Upper lobe of left lung (tissue), 6 donors: Measurements from ENCODE around the gene CLMN. TPM values are rescaled to one million over a fixed set of nuclear protein-coding genes. Genes with fewer than 3 reads are reported as not detected.

Experiments used
- ATAC-seq, 2 donors: fragments of 200-7000 bp; cut with Tn5 transposase; one replicate each; pipeline ENCODE4 v1.9.1; 2022; ENCODE audit warnings: mild to moderate bottlenecking in 2 of 2, moderate library complexity in 2 of 2; ENCODE audit not compliant: low FRiP score in 2 of 2
- DNase-seq, 2 donors: peaks; one replicate each; pipeline ENCODE4 v3.0.0-alpha.2; 2019 to 2020
- H3K27ac ChIP-seq, 4 donors: fragments of 200-600 bp; sonication (generic); one replicate each; pipeline ENCODE4 v1.5.1; 2016 to 2019
- H3K27me3 ChIP-seq, 4 donors: fragments of 200-600 bp; sonication (generic); one replicate each; pipeline ENCODE4 v1.5.1; 2017 to 2019
- H3K36me3 ChIP-seq, 4 donors: fragments of 200-600 bp; sonication (generic); one replicate each; pipeline ENCODE4 v1.5.1; 2016 to 2019
- H3K4me1 ChIP-seq, 4 donors: fragments of 200-600 bp; sonication (generic); one replicate each; pipeline ENCODE4 v1.5.1; 2018 to 2019
- H3K4me3 ChIP-seq, 4 donors: fragments of 200-600 bp; sonication (generic); one replicate each; pipeline ENCODE4 v1.5.1; 2017 to 2019; ENCODE audit warnings: mild to moderate bottlenecking in 2 of 4, moderate library complexity in 1 of 4
- H3K9me3 ChIP-seq, 4 donors: fragments of 200-600 bp; sonication (generic); one replicate each; pipeline ENCODE4 v1.5.1; 2018 to 2019
- EP300 ChIP-seq, 4 donors: sonication (generic); formaldehyde crosslinking; IDR thresholded peaks; one replicate each; pipeline ENCODE4 v1.5.1; 2017; ENCODE audit warnings: antibody characterized with exemption in 4 of 4, control low read depth in 2 of 4
- POLR2A ChIP-seq, 4 donors: fragments of 450-650 bp; IDR thresholded peaks; one replicate each; pipeline ENCODE4 v1.5.1; 2016 to 2017; ENCODE audit warnings: antibody characterized with exemption in 4 of 4, mild to moderate bottlenecking in 2 of 4
- POLR2AphosphoS5 ChIP-seq, 2 donors: sonication (generic); formaldehyde crosslinking; IDR thresholded peaks; one replicate each; pipeline ENCODE4 v1.5.1; 2017; ENCODE audit warnings: antibody characterized with exemption in 2 of 2
- WGBS, 2 donors: methylation state at CpG; one replicate each; pipeline ENCODE4 v1.1.5; 2017 to 2018; 5-methylcytosine and 5-hydroxymethylcytosine counted together
- total RNA-seq, 6 donors: library from RNA; depleted of rRNA in 4 of 6; stranded (reverse); fragments of >200 nt in 4 of 6; gene quantifications; one replicate each; pipeline versions ENCODE4 v1.1.0 to v1.2.1, GENCODE V29; 2016 to 2021
- TF ChIP-seq, protein P1 (sequence below), 6 experiments: fragments of 450-650 bp in 4 of 6; fragments of 200-600 bp in 2 of 6; sonication (generic) in 2 of 6; IDR thresholded peaks; one replicate each; pipeline ENCODE4 v1.5.1; 2016 to 2019; ENCODE audit warnings: antibody characterized with exemption in 6 of 6
- donor health status: DM: no; HTN: no; CAD: no; lungs with moderate emphysema.
- donor health status: DM: no; HTN: yes; CAD: no; lungs with severe emphysema.

CLMN gene
- total RNA-seq, 6 donors from 2014 or later, result 9.7 to 35.5 (median 18.8) TPM

DNA sequence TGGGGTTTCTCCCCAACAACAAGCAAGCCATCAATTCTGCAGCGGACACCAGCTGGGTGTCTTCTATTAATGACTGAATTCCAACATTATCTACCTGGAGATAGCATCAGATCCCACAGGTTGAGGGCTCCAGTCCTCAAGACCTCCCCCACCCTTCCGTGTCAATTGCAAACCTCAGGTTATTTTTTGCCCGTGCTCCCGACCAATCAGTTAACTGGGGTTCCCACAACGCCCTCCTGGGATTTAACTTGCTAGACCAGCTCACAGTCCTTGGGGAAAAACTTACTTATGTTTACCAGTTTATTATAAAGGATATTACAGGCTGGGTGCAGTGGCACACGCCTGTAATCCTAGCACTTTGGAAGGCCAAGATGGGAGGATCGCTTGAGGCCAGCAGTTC is 172.1 kb downstream of the CLMN start:
- WGBS, 2 donors, result 96 to 97% methylated on average over 7 of the region's 7 CpGs
- Histone ChIP-seq H3K9me3 (peaks cover 0 to 12% (median 2%) of the 10 kb centered on the region in 4 donors), H3K27me3 (no peaks in the 10 kb centered on the region), H3K4me1 (peaks cover 26 to 60% (median 47%) of the 10 kb centered on the region in 4 donors), H3K36me3 (no peaks in the 10 kb centered on the region), H3K4me3 (no peak overlapping the region), H3K27ac (peak overlapping the region in 1 of 4 donors; percentile 14)
- no peak for ATAC-seq
- TF ChIP-seq POLR2AphosphoS5 (IDR thresholded peaks at IDR 0.05) (no peak), EP300 (IDR thresholded peaks at IDR 0.05) (no peak), POLR2A (IDR thresholded peaks at IDR 0.05) (no peak)
- TF ChIP-seq, protein P1, sequence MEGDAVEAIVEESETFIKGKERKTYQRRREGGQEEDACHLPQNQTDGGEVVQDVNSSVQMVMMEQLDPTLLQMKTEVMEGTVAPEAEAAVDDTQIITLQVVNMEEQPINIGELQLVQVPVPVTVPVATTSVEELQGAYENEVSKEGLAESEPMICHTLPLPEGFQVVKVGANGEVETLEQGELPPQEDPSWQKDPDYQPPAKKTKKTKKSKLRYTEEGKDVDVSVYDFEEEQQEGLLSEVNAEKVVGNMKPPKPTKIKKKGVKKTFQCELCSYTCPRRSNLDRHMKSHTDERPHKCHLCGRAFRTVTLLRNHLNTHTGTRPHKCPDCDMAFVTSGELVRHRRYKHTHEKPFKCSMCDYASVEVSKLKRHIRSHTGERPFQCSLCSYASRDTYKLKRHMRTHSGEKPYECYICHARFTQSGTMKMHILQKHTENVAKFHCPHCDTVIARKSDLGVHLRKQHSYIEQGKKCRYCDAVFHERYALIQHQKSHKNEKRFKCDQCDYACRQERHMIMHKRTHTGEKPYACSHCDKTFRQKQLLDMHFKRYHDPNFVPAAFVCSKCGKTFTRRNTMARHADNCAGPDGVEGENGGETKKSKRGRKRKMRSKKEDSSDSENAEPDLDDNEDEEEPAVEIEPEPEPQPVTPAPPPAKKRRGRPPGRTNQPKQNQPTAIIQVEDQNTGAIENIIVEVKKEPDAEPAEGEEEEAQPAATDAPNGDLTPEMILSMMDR (IDR thresholded peaks at IDR 0.05), result no peak
- no peak for DNase-seq

DNA sequence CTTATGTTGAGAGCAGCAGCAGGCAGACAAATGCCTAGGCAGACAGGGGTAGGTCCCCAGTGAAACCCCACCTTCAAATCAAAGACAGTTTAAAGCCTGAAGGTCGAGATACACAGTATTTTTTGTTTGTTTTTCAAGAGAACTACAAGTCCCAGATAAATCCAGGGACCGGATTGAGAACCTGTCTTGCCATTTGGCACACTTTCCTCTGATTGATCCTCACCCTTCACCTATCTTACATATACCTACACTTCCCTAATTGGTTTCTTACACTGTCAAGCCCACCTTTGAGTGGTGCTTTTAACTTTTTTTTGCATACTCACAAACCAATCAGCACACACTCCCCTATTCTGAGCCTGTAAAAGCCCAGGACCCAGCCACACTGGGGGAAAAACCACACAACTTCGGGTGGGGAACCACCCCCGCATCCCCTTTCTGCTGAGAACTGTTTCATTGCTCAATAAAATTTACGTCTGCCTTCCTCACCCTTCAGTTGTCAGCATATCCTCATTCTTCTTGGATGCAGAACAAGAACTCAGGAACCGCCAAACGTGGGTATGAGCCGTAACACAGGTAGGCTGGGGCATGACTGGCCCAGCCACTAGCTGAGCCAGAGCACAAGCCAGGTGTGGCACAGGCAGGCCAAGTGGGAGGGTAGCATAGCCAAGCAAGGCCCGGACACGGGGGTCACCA is 173.5 kb downstream of the CLMN start:
- H3K4me1 ChIP-seq, result peaks cover 26 to 51% (median 46%) of the 10 kb centered on the region in 4 donors
- no peaks in the 10 kb centered on the region for H3K27me3 ChIP-seq
- TF ChIP-seq POLR2A (IDR thresholded peaks at IDR 0.05) (no peak), POLR2AphosphoS5 (IDR thresholded peaks at IDR 0.05) (no peak), EP300 (IDR thresholded peaks at IDR 0.05) (no peak)
- TF ChIP-seq, protein P1 (IDR thresholded peaks at IDR 0.05), result no peak
- H3K36me3 ChIP-seq, result no peaks in the 10 kb centered on the region
- peaks cover 0 to 12% (median 2%) of the 10 kb centered on the region in 4 donors for H3K9me3 ChIP-seq
- no peak overlapping the region for H3K4me3 ChIP-seq
- peak overlapping the region in 2 of 4 donors; percentile 24 to 30 for H3K27ac ChIP-seq
- peak; percentile 20 to 54 for DNase-seq
- WGBS, 2 donors, result 68 to 78% methylated on average over 10 of the region's 10 CpGs
- ATAC-seq, result peak; percentile 43 to 49

DNA sequence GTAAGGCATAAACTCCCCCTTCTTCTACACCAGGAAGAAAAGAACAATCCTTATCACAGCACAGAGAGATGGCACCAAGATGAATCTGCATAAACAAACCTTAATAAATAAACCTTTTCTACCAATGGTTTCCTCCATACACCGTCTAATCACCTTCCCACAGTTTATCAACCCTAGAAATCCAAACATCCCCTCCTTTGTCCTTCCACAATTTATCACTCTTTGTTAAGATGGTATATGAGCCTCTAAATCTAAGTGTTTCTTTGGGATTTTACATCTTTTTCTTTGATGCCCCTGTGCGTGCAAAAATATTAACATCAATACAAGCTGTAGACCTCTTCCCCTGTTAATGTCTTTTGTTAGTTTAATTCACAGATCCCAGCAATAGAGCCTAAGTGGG is 174.9 kb downstream of the CLMN start:
- no peak for ATAC-seq
- TF ChIP-seq, protein P1 (IDR thresholded peaks at IDR 0.05), result no peak
- TF ChIP-seq POLR2AphosphoS5 (IDR thresholded peaks at IDR 0.05), result no peak
- no peak for TF ChIP-seq POLR2A (IDR thresholded peaks at IDR 0.05)
- TF ChIP-seq EP300 (IDR thresholded peaks at IDR 0.05), result no peak
- H3K36me3 ChIP-seq, result no peaks in the 10 kb centered on the region
- 83 to 86% methylated on average over 2 of the region's 2 CpGs for WGBS, 2 donors
- no peaks in the 10 kb centered on the region for H3K27me3 ChIP-seq
- H3K4me3 ChIP-seq, result no peak overlapping the region
- no peak for DNase-seq
- peaks cover 37 to 50% (median 50%) of the 10 kb centered on the region in 4 donors for H3K4me1 ChIP-seq
- peak overlapping the region in 2 of 4 donors; percentile 53 to 67 for H3K27ac ChIP-seq
- H3K9me3 ChIP-seq, result peaks cover 0 to 12% (median 2%) of the 10 kb centered on the region in 4 donors

DNA sequence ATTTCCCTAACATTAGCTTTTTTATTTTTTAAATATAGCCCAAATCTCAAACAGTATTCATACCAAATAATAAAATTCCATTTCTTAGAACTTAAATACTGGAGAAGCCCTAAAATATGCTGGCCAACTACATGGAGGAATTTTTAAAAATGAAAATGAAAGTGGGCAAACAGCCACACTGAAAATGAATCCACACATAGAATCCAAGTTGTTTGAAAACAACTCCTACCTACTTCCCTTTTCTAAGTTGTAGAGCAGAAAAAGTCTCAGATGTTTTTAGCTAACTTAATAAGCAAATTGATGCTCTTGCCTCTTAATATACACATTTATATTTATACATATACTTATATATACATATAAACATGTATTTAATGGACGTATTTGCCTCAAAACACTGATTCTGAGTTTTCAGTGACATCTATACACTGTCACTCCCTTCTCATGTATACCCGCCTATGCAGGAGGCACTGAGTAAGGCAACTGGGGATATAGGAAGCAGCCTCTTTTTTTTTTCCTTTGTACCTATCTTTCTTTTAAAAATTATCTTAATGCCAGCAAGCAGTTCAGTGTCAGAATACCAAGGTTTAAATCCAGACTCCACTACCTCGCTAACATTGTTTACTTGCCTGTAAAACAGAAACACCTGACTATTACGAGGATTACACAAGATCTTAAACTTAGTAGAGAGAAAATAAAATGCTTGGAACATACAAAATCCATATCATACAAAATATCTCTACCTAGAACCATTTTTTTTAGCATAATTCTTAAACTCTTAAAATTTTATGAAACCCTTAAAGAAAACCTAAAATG is 175.7 kb downstream of the CLMN start:
- TF ChIP-seq, protein P1 (IDR thresholded peaks at IDR 0.05), result no peak
- no peak for TF ChIP-seq EP300 (IDR thresholded peaks at IDR 0.05)
- TF ChIP-seq POLR2A (IDR thresholded peaks at IDR 0.05), result no peak
- TF ChIP-seq POLR2AphosphoS5 (IDR thresholded peaks at IDR 0.05), result no peak
- peak overlapping the region; percentile 53 to 76 (median 60) for H3K27ac ChIP-seq

More for the DNA sequence above, 175.7 kb downstream of the CLMN start:
- Histone ChIP-seq H3K27me3 (no peaks in the 10 kb centered on the region), H3K9me3 (peaks cover 0 to 12% (median 2%) of the 10 kb centered on the region in 4 donors), H3K36me3 (no peaks in the 10 kb centered on the region), H3K4me3 (peak overlapping the region in 1 of 4 donors; percentile 12), H3K4me1 (peaks cover 45 to 56% (median 50%) of the 10 kb centered on the region in 4 donors)
- 42 to 62% methylated on average over 4 of the region's 4 CpGs for WGBS, 2 donors
- no peak for DNase-seq
- ATAC-seq, result peak in 1 of 2 donors; percentile 32
